Stimulated activated CD8-positive, alpha-beta memory T cell treated with anti-CD3 and anti-CD28 coated beads, Interleukin-15, amount 100 ng/mL, for 4 hours (primary cell): ENCODE measurements around the gene ALKBH3.

ENCODE experiments used
- DNase-seq, 2 donors: peaks; one replicate each; pipeline ENCODE4 v3.0.0-alpha.2; 2020; ENCODE audit warnings: low read depth in 2 of 2

ALKBH3 gene

GRCh38 chr11:43894546-43894945 lies 13.9 kb downstream of the ALKBH3 start:
- no peak for DNase-seq

DNA sequence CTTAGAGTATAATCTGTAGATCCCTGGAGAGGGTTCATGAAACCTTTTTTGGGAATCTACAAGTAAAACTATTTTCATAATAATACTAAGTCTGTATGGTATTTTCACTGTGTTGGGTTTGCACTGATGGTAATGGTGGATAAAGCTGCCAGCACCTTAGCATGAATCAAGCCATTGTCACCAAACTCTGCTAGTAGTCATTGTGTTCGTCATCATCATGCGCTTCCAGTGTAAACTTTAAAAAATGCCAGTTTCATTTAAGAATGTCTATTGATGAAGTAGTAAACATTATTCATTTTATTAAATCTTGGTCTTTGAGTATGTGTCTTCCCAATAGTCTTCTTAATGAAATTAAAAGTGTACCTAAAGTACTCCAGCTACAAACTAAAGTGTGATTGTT lies 15.0 kb downstream of the ALKBH3 start:
- no peak for DNase-seq

GRCh38 chr11:43898574-43898973 lies 17.9 kb downstream of the ALKBH3 start:
- DNase-seq, result no peak

- DNase-seq, result no peak
Measured at GRCh38 chr11:43899094-43899493, 18.5 kb downstream of the ALKBH3 start.

- DNase-seq, result no peak
Measured at GRCh38 chr11:43901551-43901950, 20.9 kb downstream of the ALKBH3 start.

DNA sequence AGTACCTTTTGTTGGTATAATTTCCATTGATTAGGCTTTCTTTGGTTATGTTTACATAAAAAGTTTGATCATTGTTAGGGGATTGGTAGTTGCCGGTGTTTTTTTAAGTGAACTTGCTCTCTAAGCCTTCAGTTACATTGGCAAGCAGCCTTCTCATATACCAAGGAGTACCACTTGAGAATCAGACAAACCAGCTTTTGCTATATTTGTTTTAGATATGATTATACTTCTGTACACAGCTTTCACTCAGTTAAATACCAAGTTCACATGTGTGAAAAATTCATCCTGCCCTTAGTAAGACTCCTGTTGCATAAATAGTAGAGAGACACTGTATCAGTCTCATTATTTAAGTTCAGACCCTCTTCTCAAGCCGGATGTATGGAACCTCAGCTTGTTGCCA lies 22.4 kb downstream of the ALKBH3 start:
- no peak for DNase-seq

DNA sequence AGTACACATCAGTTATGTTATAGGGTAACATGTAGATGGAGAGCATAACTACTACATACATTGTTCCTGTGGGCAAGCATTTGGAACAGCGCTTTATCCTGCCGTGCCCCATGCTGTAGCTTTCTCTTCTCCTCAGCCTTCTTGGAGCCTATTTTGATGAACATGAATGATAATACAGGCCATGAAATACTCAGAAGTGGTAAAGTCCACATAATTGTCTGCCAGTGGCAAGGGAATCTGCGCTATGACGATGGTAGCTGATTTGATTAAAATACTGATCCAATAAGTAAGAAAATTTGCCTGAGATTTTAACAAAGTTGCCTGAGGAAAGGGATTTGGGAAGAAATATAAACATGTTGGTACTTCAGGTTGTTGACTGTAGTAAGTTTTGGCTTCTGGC lies 23.3 kb downstream of the ALKBH3 start:
- no peak for DNase-seq

- no peak for DNase-seq
Measured at GRCh38 chr11:43904742-43905535, 24.3 kb downstream of the ALKBH3 start.

DNA sequence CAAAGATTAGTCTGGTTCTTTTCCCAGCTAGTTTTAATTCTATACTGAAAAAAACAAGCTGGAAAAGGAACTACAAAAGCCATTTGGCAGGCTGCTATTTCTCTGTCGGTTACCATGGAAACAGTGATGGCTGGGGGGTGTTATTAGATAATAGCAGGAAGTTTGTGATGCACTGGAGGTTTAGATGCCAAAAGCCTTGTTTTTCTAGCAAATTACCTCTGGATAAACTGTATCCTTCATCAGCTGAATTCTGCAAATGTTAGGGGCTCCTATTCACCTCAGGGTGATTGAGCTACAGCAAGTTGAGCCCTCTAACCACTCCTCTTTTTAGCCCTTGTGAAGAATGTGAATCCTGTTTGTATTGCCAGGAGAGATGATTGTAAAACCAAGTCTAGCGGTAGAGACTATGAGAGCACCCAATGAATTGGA lies 25.2 kb downstream of the ALKBH3 start:
- no peak for DNase-seq

DNA sequence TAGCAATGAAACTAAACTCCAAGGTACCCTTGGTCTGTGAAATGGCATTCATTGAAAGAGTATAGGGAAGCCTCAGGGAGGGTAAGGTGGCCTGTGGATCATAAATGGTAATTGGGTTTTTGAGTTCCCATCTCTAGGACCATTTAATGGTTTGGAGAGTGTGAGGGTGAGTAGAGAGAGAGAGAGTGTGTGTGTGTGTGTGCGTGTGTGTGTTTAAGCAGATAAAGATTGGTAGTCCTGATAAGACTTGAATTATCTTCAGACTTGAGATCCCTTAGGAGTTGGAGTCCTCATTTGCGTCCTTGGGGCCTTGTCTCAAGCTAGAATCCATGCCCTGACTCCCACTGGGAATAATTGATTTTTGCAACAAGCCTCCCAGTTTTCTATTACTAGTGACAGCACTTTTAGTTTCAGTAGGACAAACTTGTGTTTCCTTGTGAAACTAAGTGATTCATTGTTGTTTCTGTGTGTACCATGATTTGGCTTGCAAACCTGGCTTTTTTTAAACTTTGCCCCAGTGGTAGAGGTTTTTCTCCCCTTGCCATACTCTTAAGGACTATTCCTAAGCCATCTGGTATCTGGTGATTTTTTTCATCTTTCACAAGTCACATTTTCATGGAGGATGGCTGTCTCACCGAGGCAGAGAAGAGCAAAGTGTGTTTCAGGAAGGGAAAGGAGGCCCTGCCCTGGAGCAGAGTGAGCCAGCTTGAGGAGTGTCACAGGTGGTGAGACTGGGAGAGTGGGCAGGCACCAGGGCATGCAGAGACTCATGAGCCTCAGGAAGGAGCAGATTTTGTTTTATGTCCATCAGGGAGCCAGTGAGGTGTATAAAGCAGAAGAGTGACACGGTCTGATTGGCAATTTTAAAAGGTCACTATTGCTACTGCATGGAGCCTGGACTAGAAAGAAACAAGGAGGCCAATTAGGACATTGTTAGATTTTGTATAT lies 26.7 kb downstream of the ALKBH3 start:
- DNase-seq, result no peak

- no peak for DNase-seq
Measured at GRCh38 chr11:43908191-43908590, 27.6 kb downstream of the ALKBH3 start.

DNA sequence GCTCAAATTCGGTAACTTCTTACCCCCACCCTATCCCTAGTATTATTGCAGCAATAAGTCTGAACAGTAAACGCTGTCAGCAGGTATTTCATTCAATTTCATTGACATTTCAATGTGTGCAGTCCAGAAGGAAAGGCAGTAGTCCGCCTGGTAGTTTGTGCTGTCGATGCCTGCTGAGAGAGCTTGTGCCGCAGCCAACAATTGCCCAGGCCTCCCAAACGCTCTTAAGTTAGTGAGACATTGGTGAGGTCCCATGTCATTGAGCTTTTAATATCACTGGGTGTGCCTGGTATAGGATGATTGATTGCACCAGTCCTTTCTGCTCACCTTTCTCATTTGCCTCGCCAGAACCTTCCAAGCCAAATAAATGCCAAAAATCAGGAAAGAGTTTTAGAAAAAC lies 28.1 kb downstream of the ALKBH3 start:
- DNase-seq, result no peak

DNA sequence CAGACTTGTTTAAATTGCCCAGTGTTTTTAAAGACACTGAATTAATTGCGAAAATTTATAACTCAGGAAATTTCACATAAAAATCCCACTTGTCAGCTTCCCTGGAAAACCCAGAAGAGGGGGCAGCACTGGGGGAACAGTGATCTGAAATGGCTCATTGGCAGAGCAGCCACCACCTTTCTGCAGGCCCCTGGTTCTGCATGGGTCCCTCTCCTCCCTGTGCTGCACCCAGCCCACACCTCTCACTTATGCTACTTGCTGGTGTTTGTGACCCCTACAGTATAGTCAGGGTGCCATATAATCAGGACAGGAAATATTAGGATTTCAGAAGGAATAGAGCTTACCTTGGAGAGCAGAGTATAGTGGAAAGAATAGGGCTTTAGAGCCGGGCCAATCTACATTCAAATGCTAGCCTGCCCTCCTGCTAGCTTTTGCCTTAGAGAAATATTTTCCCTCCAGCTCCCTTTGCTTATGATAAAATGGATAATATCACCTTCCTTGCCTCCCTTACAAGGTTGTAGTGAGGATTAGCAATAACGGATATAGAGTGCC lies 33.3 kb downstream of the ALKBH3 start:
- no peak for DNase-seq

- no peak for DNase-seq
Measured at GRCh38 chr11:43914466-43914865, 33.8 kb downstream of the ALKBH3 start.

DNA sequence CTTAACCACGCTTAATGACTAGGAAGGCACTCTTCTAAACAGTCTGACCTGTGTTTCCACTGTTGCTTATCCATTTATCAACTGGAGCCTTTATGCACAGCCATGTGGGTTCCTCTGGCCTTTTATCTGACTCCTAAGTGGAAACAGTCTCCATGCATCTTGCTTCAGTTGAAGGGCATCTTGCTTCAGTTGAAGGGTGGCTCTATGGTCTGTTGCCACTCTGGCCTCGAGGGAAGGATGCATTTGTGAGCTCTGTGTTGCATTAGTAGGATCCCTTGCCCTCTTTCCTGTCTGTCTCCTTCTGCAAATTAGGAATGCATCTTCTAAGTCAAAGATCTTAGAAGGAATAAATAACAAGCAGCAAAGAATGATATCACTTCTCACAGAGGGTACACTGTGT lies 36.0 kb downstream of the ALKBH3 start:
- no peak for DNase-seq

- DNase-seq, result no peak
Measured at GRCh38 chr11:43917851-43918250, 37.2 kb downstream of the ALKBH3 start.

GRCh38 chr11:43918662-43919061 lies 38.0 kb downstream of the ALKBH3 start:
- DNase-seq, result no peak

- no peak for DNase-seq
Measured at GRCh38 chr11:43919852-43920597, 39.4 kb downstream of the ALKBH3 start.

DNA sequence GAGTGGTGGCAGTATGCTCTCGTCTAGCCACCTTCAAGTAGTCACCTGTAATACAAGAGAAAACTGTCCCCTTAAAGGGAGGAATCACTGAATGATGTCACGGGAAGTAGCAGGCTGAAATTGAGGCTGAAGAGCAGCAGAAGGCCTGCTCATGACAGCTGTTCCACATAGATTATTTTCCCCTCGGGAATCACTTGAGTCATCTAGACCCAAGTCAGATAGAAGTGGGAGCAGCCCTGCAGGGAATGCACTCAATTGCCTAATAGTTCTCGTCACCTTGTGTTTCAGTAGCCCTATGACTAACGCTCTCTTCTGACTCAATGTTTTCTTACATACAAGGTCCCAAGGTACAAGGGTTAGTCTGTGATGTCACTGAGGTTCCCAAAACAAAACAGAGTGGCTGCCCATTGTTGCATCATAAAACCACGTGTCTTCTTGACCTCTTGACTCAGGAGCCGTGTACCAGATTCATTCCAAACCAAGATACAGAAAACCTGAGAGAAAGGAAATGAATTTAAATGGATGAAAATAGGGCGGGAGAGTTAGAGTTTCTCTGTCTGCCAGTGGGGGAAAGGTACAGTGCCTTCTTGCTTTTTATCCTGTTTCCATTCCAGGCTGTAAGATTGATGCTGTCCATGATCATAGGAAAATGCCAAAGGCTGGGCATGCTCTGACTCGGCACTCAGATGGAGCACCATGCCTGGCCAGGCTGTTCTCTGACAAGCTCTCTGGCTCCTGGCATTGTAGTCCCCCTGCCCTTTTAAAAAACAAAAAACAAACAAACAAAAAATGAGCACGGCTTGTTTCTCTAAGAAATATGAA lies 40.2 kb downstream of the ALKBH3 start:
- DNase-seq, result no peak

DNA sequence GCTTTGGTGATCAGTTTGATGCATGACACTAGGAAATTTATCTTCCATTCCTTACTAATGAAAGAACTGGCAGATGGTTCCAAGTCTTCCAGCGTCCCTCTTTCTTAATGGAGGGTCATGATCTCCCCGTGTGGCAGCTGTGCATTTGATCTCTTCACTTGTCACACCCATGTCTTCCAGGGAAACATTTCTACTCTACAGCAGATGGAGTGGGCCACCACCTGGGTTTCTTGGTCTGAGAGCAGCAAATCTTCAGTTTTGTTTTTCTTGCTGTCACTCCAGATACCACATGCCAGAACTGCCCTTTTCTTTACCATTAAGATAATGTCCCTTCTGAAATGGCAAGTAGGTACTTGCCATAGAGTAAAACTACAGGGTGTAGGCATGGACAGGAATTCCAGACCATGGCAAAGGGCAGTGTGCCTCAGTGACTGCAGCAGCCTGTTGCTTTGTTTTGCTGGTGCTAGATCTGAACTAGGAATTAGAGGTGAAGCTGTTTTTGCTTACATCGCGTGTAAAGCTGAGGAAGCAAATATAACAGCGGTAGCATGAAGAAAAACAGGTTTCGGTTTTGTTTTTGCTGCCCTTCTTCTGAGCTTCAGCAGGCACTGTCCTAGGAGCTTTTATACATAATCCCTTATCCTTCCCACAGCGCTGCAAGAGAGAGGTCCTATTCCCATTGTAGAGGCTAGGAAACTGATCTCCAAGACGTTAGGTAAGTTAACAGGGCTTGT lies 41.1 kb downstream of the ALKBH3 start:
- DNase-seq, result no peak
